Stimulated activated CD8-positive, alpha-beta memory T cell treated with anti-CD3 and anti-CD28 coated beads, Interleukin-7, amount 100 ng/mL, for 1 hour (primary cell): ENCODE results near the gene GRIP2.

Source experiments
- DNase-seq, 2 donors: peaks; one replicate each; pipeline ENCODE4 v3.0.0-alpha.2; 2020; ENCODE audit warnings: low read depth in 2 of 2

The GRIP2 gene

DNA sequence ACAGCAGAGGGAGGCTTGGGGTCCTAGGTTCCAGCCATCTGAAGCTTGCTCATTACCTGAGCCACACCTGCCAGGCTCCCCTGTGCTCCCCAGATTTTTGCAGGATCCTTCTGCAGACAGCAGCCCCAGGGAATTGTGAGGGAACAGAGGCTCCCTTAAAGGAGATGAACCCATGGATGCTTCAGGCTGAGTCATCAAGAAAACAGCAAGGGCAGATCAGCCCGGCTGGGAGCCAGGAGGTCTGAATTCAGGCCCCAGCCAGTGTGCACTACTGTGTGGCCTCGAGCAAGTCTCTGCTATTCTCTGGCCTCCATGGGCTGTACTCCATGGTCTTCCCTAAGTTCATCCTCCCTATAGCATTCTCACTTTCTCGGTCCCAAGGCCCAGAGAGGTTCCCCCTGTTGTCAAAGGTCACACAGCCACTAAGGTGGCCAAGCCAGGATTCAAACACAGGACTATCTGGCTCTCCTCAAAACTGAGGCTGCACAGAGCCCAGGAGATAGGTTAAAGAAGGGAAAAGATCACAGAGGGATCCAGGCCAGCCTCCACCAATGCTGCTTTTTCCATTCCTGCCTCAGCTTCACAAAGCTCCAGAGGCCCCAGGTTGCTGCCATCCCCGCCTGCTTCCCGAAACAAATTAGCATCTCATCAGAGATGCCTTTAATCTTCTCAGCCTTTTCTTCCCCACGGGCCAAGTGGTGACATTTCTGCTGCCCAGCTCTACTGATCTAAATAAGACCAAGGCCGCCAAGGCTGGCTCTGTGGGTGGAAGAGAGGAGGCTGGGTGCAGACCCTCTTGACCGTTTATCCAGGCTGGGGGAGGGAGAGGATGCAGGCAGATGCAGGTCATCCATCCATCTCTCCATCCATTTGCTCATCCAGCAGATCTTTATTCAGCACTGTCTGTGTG, 21.2 kb upstream of the GRIP2 start:
- DNase-seq, result no peak

DNA sequence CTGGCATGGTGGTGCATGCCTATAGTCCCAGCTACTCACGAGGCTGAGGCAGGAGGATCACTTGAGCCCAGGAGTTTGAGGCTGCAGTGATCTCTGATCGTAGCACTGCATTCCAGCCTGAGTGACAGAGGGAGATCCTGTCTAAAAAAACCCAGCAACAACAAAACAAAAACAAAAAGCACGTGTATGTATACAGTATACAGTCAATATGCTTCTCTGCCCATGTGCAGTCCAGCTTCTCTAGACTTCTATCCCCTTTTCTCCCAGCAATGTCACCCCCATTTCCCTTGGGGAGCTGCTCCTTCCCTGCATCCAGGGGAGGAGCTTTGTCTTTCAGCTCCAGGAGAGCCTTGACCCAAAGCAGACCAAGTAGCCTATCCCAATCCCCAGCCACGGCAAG, 20.0 kb upstream of the GRIP2 start:
- no peak for DNase-seq

DNA sequence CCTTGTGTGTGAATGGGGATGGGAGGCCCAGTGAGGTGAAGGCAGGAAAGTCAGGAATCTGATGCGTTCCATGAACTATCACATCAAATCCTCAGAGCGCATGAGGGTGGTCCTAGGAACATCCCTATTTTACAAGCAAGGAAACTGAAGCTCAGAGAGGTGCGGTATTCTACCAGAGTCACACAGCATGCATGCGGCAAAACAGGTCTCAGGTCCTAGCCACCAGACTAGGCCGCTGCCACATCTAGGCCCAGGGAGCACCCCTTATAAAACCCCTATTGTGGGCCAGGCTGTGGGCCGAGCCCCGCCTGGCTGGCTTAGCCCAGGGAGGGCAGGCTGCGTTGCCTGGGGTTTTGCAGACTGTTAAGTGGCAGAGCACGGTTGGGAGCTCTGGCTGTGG, 17.9 kb upstream of the GRIP2 start:
- DNase-seq, result no peak

DNA sequence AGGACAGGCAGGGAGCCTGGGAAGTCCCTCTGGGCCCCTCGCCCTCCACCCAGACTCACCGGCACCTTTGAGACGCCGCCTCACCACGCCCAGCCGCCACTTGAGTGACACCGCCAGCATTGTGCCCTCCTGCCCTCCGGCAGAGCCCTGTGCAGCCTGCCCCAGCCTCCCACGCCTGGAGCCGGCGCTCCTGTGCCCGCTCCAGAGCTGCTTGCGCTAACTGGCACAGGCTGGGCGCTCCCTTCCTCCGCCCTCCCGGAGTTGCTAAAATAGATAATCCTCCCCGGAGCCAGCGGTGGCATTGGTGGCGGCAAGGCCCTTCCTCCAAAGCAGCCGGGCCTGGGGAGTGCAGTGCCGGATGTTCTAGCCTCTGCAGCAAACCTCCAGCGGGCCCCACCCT, 15.7 kb upstream of the GRIP2 start:
- no peak for DNase-seq

DNA sequence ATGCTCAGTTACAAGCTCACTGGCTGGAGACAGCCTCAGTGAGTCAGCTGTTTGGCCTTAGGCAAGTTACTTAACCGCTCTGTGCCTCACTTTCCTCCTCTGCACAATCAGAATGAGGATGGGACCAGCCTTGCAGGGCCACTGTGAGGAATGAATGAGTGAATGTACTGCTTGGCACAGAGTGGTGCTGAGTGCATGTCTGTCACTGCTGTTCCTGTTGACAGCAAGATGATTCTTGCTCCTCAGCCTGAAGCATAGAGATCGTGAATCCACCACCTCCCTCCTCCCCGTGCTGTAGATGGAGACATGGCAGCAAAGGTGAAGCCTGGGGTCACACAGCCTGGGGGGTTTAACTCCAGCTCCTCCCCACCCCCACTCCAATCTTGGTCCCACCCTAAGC, 14.6 kb upstream of the GRIP2 start:
- DNase-seq, result no peak

DNA sequence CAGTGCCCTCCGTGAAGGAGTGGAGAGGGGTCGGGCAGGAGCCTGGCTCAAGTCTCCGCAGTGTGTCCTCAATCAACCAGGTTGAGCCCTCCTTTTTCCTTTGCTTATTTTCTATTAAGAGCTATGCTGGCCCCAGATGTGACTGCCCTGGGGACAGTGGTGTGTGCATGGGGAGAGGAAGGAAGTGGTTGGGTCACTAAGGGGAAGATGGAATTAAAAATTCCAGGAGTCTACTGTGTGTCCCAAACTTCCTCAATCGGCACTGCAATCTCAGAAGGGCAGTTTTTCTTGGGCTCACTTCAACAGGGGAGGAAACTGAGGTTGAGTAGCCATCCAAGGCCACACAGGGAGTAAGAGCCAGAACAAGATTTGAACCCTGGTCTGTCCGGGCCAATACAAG, 13.7 kb upstream of the GRIP2 start:
- DNase-seq, result no peak

DNA sequence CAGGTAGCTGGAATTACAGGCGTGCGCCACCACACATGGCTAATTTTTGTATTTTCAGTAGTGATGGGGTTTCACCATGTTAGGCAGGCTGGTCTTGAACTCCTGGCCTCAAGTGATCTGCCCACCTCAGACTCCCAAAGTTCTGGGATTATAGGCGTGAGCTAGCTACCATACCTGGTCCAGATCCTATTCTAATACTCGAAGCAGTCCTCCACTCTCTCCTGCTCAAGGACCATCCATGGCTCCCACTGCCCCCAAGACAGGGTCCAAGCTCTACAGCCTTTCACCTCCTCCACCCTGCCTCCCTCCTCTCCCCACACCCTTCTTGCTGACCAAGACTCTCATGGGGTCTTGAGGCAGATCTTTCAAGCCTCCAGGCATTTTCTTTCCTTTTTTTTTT, 12.6 kb upstream of the GRIP2 start:
- no peak for DNase-seq

DNA sequence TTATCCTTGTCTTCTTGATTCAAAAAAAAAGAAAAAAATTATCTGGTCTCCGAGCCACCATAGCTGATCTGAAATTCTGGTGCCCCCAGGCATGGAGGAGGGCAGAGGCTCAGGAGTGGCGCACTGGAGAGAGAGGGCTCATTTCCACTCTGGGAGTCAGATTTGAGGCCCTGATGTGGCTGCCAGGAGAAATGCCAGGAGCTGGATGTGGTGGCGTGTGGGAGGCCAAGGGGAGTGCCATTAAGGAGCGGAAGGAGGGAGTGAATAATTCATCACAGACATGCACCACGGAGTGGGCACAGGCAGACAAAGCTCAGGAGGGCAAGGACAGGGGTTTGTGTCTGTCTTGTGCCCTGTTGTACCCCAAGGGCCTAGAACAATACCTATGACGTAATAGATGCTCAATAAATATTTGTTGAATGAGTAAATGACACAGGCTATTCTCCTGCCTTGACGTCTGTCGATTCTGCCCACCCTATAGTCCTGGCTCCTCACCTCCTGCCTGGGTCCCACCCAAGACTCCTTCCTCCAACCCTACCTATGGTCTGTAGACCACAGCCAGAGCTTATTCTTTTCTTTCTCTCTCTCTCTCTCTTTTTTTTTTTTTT, 12.0 kb upstream of the GRIP2 start:
- no peak for DNase-seq

DNA sequence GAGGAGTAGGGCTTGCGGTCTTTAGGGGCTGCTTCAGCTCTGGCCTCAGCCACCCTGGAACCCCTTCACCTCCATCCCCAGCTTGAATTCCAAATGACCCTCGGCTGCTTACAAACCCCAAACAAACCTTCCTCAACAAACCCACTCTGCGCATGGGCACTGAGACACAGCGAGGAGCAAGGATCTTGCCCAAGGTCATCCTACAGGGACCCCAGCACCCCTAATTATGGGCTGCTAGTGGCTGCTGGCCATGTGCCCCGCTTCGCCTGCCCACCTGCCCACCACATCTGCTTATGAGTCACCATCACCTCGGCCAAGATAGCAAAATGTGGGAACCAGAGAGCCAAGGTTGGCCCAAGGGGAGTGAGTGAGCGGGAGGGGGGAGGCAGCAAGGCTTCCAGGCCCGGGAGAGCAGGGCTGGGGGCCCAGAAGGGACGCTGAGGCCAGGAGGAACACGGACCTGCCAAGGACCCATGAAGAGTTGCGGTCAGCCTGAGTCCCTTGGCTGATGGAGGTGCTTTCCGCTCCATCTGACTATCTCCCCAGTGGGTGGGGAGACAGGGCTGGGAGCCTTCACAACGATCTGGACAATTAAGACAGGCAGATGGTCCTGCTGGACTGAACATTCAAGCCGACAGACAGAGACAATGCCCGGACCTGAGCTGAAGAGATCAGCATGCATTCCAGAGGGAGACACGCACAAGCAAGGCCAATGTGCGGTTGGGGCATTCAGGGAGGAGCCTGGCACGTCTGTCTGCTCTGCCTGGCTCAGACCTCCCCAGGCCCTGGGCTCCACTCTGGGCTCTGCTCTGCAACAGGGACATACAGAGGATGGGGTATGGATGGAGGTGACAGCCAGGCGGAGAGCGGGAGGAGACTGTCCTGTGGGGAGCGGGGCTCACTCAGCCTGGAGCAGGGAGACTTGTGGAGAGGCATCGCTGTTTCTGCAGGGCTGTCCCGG, 10.8 kb upstream of the GRIP2 start:
- DNase-seq, result no peak

DNA sequence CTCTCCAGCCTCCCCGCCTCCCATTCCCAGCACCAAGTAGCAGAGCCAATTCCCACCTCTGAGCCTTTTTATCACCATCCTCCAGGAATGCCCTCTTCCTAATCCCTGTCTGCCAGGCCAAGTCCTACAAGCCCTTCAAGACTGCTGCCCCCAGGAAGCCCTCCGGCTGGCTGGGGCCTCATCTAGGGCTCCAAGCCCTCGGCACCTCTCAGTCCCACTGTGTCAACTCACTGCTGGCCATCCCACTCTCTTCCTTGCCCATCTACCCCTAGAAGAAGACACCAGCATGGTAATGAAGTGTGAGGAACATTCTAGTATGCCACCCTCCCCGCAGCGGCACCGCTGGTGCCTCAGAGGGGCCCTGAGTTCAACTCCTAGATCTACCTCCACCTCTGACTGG, 10.0 kb upstream of the GRIP2 start:
- no peak for DNase-seq

DNA sequence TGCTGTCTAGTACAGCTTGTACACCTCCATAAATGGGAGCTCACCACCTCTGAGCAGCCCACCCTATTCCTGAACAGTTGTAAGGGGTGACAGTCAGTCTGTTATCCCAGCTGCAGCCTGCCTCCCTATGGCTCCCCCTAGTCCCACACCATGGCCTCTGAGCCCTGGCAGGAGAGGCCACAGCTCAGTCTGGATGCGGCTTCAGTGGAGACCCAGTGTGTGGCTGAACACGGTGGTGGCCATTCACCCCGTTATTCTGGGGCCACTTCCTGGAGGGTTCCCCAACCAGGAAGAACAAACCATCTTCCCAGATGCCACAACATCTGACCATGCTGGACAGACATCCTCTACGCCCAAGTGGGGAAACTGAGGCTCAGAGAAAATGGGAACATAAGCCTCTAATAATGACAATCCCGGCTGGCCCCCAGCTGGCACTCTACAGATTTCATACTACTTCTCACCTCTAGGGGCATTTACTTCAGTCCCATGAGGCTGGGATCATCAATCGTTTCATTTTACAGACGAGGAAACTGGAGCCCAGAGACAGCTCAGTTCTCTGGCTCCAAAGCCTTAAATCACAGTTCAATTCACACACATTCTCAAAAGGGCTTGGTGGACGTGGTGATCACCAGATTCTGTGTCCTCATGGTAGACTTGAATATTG, 9.2 kb upstream of the GRIP2 start:
- DNase-seq, result no peak

DNA sequence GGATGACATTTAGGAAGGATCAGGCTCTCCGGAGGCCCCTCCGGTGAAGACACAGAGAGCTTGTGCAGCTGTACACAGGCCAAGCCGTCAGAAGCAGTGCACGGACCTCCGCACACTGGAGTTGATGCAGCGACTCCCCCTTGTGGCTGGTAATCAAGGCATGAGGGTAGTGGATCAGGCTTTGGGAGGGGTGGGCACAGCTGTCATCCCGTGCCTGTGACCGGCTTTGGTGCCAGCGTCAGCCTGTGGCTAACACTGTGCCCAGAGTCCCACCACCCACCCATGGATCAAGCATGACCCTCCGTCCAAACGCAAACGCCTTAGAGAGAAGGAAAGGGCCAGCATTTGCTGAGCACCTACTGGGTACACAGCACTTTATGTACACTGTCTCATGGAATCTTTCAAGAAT, 8.2 kb upstream of the GRIP2 start:
- peak in 1 of 2 donors; percentile 10 for DNase-seq

DNA sequence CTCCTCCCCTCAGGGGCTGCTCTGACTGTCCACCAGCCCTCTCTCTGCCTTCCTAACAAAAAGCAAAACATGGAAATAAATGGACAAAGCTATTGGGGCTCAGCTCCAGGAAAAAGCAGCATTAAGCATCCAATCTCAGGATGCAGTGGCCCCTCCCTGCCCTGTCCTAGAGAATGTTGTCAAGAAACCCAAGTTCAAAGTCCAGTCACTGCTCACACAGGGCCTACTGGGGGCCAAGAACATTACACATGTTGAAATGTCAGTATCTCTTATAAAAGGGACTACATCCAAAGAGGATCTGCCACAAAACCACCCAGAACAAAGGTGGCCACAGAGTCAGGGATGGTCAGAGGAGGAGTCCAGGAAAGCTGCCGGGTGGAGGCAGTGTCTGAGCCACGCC, 7.6 kb upstream of the GRIP2 start:
- DNase-seq, result no peak

DNA sequence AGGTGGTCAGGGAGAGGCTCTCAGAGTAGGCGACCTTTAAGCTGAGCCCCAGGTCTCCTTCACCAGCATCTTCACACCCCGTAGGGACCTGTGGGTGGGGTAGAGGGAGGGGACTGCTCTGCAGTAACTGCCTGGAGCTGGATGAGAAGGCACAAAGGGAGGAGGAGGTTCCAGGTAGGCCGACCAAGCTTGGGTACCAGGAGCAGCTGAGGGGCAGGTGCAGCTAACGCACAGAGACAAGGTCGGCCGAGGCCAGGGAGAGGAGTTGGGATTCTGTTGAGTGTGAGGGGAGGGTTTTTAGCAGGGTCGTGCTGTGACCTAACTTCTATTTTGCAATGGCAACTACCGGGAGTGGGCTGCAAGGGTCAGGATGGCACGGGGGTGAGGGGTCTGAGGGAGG, 5.9 kb upstream of the GRIP2 start:
- no peak for DNase-seq

DNA sequence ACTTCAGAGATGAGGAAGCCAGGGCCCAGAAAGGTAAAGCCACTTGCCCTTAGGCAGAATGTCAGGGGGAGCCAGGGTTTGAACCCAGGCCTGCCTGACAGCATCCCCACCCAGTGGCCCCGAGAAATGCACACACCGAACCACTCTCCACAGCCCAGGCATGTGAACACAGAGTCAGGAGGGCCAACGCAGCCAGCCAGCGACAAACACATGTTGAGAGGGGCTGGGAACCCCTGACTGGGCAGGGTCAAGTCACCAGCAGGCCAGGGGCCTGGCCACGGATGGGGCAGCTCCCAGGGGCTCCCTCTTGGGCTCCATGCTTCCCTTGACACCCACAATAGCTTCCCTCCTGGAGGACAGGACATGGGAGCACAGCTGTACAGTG, 5.1 kb upstream of the GRIP2 start:
- DNase-seq, result no peak

DNA sequence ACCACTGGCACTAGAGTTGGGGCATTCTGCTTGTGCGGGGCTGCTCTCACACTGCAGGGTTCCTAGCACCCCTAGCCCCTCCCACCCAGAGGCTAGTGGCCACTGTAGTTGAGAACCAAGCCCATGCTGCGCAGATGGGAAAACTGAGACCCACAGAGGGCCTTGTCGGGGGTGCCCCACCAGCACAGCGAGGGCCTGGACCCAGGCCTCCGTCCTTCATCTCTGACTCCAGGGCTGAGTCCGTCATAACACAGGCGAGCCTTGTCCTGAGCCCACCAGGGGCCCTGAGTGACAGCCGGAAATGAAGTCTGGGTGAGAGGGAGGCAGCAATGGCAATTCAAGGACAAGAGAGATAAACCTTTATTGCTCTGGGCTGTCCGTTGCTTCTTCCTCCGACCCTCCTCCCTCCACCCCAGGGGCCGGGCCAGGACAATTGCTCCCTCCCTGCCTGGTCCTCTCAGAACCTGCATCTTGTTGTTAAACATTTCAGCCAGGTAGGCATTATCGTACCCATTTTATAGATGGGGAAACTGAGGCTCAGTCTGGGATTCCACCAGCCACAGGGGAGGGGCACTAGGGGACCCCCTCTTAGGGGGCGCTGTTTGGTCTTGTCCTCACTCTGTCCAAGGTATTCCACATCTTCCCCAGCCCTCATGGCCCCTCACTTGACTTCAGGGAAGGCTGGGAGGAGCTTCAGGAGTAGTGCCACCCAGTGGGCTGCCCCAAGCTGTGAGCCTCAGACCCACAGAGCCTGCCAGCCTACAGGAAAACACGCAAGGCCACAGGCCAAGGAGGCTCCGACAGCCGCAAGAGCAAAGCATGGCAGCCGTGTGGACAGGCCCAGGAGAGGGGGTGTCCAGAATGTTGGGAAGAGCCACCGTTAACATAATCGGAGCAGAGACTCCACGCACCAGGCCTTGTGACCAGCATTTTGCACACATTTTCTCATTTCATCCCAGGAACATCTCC, 4.4 kb upstream of the GRIP2 start:
- no peak for DNase-seq

DNA sequence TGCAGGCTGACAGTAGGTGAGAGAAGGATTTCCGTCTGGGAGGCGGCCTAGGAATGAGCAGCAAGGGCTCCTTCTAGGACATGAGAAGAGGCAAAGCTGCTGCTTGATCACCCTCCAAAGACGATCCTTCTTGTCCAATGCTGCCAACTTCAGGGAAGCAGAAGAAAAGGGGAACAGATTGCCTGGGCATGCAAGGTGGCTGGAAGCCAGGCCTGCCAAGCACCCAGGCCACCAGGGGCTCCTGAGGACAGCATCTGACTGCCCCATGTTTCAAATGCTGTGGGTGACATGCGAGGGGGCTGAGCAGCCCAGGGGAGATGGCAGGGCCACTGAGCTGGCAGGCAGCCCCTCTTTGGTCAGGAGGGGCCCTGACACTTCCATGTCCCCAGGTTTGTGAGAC, 3.3 kb upstream of the GRIP2 start:
- DNase-seq, result no peak

DNA sequence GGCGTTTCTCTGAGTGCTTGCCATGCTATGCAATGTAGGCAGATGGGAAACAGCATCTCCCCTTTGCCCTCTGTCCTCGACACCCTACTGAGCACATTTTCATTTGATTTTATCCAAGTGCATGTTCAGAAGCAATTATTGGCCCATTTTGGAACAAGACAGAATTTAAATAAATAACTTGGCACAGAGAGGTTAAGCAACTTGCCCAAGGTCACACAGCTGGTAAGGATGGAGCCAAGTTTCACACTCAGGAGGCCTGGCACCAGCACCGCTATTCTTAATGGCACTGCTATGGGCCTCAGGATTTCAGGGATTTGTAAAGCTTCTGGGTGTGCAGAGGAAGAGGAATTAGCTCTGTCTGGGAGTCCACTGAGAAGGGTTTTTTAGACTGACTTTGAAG, 2.5 kb upstream of the GRIP2 start:
- DNase-seq, result no peak

DNA sequence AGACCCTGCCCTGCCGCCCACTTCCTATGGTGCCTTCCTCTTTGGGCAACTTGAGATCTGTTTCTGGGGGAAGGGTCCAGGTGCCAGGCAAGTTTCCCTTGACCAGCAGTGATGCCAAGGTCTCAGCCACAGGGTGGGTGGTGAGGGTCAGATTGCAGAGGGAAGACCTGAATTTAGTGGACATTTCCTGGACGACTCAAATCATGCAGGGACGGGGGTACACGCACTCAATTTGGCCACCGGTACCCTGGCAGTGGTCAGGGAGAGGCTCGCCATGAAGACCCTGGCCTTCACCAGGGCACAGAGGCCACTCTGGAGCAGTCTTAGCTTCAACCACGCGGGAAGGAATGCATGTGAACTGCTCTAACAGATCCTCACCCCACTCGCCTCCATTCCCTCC, 1.5 kb upstream of the GRIP2 start:
- DNase-seq, result no peak

DNA sequence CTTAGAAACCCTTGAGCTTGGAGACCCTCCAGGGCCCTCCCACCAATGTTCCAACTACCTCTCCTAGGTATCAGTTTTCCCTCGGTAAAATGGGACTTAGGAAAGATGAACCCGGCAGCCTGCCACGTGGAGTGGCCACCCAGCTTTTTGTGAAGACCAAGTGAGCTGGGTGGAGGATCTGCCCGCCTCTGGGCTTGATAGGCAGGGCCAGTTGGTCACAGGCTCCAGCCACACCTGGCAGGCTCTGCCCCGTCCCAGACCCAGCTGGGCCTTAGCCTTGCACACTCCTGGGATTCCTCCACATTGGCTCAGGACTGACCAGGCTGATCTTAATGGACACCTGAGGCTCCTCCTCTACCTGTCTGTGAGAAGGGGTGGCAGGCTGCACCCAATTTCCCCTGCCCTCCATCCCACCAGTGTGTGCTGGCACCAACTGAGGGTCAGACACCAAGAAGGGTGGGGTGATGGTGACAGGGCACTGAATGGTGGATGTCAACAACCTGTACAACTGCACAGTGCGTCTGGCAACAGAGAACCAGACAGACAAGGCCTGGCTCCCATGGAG, 761 bp upstream of the GRIP2 start:
- DNase-seq, result no peak
